Anterior cingulate cortex (tissue), 58 donors: ENCODE data around the gene PTCH2.

Source experiments
- DNase-seq, 58 donors: peaks; one replicate each; lab custom pipeline; 2025; lab: John Stamatoyannopoulos, UW

Gene PTCH2, protein sequence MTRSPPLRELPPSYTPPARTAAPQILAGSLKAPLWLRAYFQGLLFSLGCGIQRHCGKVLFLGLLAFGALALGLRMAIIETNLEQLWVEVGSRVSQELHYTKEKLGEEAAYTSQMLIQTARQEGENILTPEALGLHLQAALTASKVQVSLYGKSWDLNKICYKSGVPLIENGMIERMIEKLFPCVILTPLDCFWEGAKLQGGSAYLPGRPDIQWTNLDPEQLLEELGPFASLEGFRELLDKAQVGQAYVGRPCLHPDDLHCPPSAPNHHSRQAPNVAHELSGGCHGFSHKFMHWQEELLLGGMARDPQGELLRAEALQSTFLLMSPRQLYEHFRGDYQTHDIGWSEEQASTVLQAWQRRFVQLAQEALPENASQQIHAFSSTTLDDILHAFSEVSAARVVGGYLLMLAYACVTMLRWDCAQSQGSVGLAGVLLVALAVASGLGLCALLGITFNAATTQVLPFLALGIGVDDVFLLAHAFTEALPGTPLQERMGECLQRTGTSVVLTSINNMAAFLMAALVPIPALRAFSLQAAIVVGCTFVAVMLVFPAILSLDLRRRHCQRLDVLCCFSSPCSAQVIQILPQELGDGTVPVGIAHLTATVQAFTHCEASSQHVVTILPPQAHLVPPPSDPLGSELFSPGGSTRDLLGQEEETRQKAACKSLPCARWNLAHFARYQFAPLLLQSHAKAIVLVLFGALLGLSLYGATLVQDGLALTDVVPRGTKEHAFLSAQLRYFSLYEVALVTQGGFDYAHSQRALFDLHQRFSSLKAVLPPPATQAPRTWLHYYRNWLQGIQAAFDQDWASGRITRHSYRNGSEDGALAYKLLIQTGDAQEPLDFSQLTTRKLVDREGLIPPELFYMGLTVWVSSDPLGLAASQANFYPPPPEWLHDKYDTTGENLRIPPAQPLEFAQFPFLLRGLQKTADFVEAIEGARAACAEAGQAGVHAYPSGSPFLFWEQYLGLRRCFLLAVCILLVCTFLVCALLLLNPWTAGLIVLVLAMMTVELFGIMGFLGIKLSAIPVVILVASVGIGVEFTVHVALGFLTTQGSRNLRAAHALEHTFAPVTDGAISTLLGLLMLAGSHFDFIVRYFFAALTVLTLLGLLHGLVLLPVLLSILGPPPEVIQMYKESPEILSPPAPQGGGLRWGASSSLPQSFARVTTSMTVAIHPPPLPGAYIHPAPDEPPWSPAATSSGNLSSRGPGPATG

DNA sequence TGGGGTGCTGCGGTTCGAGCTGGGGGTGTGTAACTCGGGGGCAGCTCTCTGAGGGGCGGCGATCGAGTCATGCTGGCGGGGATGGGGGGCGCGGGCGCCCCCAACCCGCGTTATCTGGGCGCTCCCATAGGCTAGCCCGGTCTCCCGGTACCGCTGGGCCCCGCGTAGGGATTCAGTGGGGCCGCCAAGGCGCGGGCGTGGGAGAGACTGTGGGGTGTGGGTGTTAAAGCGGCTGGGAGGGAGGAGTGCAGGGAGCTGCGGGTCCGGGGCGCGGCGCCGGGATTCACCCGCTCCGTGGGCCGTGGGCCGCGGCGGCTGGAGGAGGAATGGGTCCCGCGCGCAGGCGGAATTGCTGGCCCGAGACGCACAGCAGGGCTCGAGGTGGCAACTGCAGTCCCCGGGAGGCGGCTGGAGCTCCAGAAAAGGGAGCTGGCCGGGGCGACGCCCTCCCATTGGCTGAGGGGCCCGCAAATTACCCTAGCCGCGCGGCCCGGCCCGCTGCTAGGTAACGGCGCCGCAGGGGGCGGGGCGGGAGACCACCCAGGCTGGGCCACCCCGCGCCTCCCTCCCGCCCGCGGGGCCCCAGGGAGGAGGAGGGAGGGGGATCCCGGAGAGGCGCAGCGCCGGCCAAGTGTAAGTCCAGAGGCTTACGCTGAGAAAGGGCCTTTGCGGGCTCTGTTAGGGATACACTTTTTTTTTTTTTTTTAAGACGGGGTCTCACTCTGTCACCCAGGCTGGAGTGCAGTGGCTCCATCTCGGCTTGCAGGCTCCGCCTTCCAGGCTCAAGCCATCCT, at the start of gene PTCH2:
TSS of gene PTCH2 (minus strand) at position 392 of the 794 bp plus-strand sequence. CDS start at position 71, 321 bp downstream.
- DNase-seq = peak in 55 of 58 donors; percentile 10 to 79 (median 52)

DNA sequence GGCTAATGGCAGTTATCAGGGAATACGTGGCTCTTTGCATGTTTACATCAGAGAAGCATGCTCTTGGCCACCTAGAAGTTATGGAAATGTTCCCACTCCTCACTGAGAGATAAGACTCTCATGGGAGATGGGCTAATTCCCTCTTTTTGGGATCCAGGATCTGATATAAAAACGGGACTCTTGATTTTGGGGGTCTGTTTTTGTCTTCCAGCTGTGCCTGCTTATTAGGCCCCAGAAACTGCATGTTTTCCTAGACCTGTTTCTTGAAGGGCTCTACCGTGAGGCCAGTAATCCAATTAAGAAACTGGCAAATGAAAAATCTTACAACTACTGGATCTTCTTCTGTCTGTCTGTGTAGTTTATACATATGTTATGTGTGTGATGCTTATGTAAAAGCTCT, 47.0 kb upstream of the PTCH2 start:
- no peak for DNase-seq

DNA sequence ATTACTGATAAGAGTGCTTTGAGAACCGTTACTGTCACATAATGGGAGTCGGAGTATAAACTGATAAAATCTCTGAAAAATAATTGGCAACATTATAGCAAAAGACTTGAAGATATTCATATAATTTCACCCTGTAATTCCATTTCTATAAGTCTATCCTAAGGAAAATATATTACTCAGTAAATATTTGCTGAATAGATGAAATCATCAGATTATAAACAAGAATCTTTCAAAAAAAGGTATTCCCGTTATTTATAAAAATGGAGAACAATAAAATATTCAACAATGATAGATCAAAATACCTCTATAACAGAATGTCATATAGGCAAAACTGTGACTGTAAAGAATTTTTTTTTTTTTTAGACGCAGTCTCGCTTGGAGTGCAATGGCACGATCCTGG, 42.4 kb upstream of the PTCH2 start:
- DNase-seq = no peak

DNA sequence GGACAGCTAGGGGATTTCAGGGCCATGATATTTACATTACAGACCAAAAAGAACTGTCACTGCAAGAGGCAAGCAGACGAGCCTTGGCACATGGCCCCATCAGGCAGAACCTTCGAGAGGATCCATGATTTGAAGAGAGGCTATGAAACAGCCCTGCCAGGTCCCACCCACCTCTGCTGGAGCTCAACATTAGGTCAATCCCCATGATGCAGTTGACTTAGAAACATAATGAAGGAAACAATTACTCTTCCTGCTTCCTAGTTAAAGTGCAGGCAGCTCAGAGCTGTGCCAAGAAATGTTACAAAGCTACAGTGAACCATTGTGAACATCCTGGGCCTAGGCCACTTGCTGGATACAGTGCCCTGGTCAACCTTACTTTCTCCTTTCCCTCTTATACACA, 41.7 kb upstream of the PTCH2 start:
- DNase-seq = peak in 29 of 58 donors; percentile 1 to 53 (median 10)

DNA sequence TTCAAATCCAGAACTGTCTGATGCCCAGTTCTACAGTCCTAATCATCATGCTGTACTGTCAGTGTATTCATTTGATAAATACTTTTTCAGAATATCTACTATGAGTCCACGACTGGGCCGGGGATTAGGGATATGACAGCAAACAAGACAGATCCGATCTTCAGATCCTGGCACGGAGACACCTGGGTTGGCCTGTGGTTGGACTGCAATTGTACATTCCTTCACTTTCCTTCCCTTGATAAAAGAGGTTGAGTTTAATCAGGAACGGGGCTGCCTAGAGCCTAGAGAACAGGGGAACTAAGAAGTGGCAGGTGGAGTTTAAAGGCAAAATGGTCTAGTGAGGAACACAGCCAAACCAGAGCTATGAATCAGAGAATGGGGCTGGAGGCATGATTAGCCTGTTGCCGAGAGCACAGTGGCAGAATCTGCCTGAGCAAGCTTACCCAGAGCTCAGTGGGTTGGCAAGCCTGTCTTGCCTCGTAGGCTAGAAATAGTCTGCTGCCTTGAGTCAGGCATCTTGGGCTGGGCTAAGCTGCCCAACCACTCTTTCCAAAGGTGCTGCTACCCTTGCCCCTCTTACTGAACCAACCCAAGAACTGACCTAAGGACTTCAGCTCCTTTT, 38.1 kb upstream of the PTCH2 start:
- DNase-seq = peak in 42 of 58 donors; percentile 2 to 66 (median 24)

DNA sequence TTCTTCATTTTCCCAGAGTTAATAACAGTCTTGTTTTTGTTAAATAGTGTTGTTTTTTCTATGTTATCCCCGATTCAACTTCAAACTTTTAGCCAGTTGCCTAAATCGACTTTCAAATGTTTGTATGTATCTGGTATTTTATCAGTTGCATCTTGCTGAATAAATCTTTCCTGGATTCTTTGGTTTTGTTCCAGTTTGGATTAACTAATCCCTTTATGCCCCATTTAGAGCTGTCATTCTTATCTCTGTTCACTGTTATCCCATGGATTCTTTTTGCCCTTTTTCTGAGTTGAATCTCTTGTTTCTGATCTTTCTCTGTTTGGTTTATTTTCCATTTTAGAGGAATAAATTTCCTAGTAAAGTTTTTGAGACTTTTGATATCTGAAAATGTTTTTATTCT, 31.1 kb upstream of the PTCH2 start:
- DNase-seq = no peak

DNA sequence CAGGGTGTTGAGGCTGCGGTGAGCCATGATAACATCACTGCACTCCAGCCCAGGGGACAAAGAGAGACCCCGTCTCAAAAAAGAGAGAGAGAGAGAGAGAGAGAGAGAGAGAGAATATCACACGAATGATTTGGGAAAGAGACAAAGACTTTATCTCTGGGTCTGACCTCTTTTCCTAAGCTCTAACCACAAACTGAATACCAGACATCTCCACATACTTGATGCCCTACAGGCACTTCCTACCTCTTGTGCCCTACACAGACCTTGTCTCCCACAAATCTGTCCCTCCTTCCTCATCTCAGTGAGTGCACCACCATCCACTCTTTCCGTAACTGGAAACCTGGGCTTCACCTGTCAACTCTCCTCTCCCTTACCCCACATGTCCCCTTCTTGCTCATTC, 27.0 kb upstream of the PTCH2 start:
- DNase-seq = no peak

DNA sequence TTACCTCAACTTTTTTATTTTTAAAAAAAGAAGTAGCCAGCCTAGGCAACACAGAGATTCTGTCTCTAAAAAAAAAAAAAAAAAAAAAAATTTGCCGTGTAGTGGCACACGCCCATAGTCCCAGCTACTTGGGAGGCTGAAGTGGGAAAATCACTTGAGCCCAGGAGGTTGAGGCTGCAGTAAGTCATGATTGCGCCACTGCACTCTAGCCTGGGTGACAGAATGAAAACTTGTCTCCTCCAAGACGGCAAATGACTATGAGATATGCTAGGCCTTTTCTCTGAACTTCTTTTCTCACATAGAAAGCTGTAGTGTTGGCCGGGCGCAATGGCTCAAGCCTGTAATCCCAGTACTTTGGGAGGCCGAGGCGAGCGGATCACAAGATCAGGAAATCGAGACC, 24.7 kb upstream of the PTCH2 start:
- DNase-seq = no peak

DNA sequence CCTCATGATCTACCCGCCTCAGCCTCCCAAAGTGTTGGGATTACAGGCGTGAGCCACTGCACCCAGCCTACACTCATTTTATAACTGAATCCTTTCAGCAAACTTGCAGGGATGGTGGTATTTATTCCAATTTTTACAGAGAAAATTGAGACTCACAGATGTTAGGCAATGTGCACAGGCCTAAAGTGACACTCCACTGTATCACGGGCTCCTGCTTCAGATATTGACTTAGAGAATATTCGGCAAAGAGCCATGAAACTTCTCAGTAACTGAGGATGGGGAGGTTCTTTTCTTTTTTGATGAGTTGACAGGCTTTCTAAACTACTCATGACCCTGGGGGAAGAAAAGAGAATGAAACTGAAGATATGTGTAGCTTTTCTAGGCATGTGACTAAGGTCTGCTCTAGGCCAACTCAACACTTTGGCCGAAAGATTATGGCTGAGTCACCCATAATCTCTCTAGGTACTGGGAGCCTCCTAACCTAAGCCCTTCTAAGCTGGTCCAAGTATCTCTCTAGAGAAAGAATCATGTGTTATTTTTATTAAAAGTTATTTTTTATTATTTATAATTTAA, 19.9 kb upstream of the PTCH2 start:
- DNase-seq = no peak

DNA sequence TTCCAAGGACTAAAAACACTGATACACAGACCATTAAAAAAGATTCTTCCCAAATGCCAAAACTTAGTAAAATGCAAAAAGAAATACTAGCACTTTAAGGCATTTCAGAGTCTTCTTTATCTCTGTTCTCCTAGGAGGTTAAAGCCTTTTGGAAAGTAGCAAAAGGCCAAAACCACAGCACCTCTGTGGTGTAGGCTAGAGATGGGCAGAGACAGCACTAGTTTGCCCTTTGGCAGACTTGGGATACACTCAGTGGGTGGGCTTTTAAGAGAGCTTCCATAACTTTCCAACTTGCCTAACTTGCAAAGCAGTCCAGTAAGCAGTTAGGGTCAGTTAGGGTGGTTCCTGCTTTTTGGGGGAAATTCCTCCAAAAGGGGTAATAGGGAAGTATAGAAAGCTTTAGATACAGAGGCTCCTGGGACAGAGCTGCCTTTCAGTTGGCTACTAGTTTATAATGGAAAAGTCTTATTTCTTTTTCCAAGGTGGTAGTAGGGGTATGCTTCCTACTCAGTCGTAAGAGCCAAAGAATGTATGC, 17.9 kb upstream of the PTCH2 start:
- DNase-seq = no peak

DNA sequence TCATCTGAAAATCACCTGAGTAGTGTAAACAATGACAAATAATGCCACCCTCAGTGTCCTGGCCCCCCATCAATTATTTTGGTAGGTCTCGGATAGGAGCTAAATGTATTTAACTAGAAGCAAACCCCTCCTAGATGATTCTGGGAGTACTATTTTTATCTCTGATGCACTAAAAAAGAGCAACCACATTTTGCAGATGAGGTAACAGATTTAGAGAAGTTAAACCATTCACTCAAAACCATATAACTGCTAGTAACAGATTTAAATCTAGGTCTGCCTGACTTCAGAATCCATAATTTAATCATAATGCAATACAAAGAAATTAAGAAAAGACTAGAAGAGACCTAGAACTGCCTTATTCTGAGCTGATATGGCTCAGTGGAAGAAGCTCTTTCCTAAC, 17.3 kb upstream of the PTCH2 start:
- no peak for DNase-seq

DNA sequence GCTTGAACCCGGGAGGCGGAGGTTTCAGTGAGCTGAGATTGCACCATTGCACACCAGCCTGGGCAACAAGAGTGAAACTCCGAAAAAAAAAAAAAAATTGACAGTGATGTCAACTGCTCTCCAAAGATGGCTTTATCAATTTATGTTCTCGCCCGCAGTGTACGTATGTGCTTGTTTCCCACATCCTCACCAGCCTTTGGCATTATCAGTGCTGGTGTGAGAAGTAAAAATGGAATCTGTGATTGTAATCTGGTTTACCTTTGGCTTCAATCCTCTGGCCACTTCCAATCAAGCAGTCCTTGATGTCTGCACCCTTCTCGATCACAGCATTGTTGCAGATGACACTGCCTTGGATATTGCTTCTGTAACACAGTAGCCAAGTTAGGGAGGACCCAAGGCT, 14.4 kb upstream of the PTCH2 start:
- no peak for DNase-seq

DNA sequence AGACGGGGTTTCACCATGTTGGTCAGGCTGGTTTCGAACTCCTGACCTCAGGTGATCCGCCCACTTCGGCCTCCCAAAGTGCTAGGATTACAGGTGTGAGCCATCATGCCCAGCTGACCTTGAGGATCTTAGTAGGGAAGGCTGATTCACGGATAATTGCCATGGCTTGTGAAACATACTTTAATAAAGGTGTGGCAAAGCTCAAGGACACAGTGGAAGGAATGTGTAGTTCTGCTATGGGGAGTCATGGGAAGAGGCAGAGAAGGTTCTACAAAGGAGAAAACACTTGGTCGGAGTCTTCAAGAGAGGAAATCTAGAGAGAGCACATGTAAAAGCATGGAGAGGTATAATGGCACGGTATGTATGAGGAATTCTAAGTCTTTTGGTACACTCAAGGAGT, 12.7 kb upstream of the PTCH2 start:
- no peak for DNase-seq

DNA sequence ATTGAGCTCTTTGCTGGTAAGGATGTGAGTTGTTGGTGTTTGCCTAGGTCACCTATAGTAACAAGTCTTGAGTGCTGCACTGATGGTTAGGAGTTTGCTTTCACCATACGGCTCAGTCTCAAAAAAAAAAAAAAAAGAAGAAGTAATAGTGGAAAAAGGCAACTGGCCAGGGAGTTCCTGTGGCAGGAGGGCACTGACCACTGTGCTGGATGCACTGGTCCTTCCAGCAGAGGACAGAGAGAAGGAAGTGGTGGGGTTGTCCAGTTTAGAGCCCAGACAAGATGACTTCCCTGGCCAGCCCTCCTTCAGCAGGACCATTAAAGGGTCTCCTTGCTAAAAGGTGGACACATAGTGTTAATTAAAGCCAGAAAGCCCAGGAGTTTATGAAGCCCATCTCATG, 11.9 kb upstream of the PTCH2 start:
- DNase-seq = peak in 1 of 58 donors; percentile 5

DNA sequence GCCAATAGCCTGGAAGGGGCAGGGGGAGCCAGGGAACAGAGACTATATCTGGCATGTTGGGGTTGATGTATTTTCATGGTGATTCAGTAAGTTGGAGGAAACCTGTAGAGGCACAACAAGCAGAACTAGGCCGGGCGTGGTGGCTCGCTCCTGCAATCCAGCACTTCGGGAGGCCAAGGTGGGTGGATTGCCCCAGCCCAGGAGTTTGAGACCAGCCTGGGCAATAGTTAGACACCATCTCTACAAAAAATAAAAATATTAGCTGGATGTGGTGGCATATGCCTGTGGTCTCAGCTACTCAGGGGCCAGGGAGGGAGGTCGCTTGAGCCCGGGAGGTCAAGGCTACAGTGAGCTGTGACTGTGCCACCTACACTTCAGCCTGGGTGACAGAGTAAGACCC, 10.1 kb upstream of the PTCH2 start:
- no peak for DNase-seq

DNA sequence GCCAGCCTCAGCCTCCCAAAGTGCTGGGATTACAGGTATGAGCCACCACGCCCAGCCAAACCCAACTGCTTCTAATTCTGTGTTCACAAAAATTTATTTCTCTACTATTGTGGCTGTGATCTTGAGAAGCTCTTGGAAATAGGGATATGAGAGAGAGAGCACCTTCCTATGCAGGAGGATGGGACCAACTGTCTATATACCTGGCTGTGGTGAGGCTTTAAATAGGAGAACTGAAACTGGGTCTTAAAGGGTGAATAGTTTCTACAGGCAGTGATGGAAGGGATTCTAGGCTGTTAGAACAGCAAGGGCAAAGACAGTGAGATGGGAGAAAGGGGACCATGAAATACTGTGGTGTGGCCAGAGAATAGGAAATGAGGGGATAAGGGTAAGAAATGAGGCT, 8.3 kb upstream of the PTCH2 start:
- DNase-seq = no peak

DNA sequence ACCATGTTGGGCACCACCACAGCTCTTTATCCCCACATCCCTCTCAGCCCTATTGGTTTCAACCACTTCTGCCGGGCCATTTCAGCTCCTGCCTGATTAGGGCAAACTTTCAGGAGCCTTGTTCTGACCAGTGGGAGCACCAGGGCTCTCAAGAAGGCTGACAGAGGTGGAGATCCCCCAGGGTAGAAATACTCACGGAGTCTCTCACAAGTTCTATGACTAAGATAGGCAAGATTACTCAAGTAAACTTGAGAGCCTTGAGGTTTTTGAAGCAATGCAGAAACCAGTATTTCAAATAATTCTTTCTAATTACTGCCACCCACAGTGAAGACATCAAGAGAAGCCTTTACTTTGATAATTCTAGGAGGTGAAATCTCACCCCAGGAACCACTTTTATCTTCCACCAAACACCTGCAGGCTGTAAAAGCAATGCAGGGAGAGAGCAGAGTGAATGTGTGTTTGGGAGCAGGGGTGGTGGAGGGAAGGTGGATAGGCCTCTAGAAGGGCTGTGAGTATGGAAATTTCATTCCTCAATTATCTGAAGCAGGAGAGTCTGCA, 6.6 kb upstream of the PTCH2 start:
- no peak for DNase-seq

DNA sequence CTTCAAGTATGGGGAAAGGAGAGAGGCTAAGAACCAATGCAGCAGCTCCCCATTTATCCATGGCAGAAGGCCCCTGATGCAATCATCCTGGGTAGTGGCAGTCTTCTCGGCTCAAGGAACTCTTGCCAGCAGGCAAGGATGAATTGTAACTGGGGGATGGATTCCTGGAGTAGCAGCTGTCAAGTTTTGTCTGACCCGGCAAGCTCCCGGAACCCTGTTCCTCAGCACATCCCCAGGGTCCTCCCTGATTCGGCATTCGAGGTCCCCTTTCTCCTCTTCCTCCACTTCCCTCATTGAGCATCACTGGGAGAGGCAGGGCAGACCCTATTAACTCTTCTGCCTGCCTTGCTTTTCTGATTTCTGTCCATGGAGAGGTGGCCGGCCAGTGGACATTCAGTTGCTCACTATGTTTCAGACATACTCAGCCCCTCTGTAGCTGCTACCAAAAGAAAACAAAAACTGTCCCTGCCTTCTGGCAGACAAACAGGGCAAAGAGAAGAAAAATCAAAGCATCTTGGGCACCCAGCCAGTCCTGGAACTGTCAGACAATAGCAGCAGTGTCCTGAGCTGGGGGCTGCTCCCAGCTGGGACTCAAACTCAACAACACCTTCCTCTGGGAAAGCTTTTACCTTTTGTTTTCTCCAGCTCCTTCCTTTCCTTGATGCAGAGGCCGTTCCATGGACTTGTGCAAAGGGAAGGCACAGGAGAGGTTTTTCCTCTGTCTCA, 5.6 kb upstream of the PTCH2 start:
- DNase-seq = peak in 29 of 58 donors; percentile 8 to 79 (median 26)
